ENCODE data around the gene BMPR1A. TPM values are rescaled to one million over a fixed set of nuclear protein-coding genes. Genes with fewer than 3 reads are reported as not detected.

The BMPR1A gene
- total and polyA plus RNA-seq, 2 of the 4 experiments (the other 2 are of a cell fraction): 15.9 to 93.7 TPM

- Histone ChIP-seq H3K27me3 (ENCODE audit: control insufficient read depth, insufficient read depth, low read length) (no peaks in the 10 kb centered on the region), H2AK5ac (ENCODE audit: low read depth, low read length) (no peak overlapping the region), H3K36me3 (ENCODE audit: control insufficient read depth, insufficient read depth, low read length) (peaks cover 9% of the 10 kb centered on the region), H2AFZ (replicated peaks; ENCODE audit: low read length, poor library complexity) (no peak overlapping the region), H3K79me1 (ENCODE audit: low read depth in 1 of 2, low read length in 2 of 2) (peaks cover 1 to 2% of the 10 kb centered on the region in 2 experiments; a peak in 2 of 4 replicates), H3K18ac (ENCODE audit: low read depth, low read length) (no peak overlapping the region), H4K5ac (ENCODE audit: low read depth, low read length) (no peak overlapping the region), H3K4ac (ENCODE audit: low read depth, low read length) (no peak overlapping the region), H3K9me3 (ENCODE audit: control insufficient read depth, insufficient read depth, low read length) (no peaks in the 10 kb centered on the region; the same call in 1 of the 2 replicates), H3K4me3 (ENCODE audit: insufficient read depth, low read depth, low read length) (no peak overlapping the region), H3K4me2 (ENCODE audit: low read depth, low read length) (no peak overlapping the region), H2BK15ac (ENCODE audit: low read depth, low read length) (no peak overlapping the region), H3K4me1 (ENCODE audit: control insufficient read depth, insufficient read depth, low read length) (peaks cover 5% of the 10 kb centered on the region), H3K9me1 (ENCODE audit: insufficient read depth, low read length) (peaks cover 5% of the 10 kb centered on the region; the same call in 1 of the 2 replicates), H2BK20ac (ENCODE audit: low read depth, low read length) (no peak overlapping the region), H3K27ac (ENCODE audit: insufficient read depth, low read length) (no peak overlapping the region), H3K9ac (ENCODE audit: low read depth, low read length) (no peak overlapping the region), H2AK9ac (replicated peaks; ENCODE audit: low read depth, low read length, poor library complexity) (no peak overlapping the region), H4K8ac (ENCODE audit: low read depth in 2 of 2, low read length in 2 of 2) (no peak overlapping the region), H3K14ac (replicated peaks; ENCODE audit: low read depth, low read length) (no peak overlapping the region), H4K20me1 (ENCODE audit: insufficient read depth, low read length) (no peaks in the 10 kb centered on the region), H2BK120ac (ENCODE audit: low read depth, low read length) (no peak overlapping the region), H2BK5ac (ENCODE audit: low read depth, low read length, poor library complexity, severe bottlenecking) (no peak overlapping the region), H4K91ac (ENCODE audit: insufficient read depth, low read depth, low read length) (no peak overlapping the region), H3K56ac (ENCODE audit: extremely low read depth, insufficient read depth, low read length) (no peak overlapping the region), H3K23ac (ENCODE audit: low read depth, low read length) (no peak overlapping the region)
- intact Hi-C loops (cut with micrococcal nuclease): no loop called here
- no CpG with 5 or more reads among the region's 1 CpG for WGBS, 2 experiments (ENCODE audit: extremely low coverage in 2 of 2, insufficient read length in 1 of 2)
- CTCF ChIA-PET: no interaction called here
- DNase-seq: peak; percentile 43
- in situ Hi-C loops (cut with MboI; ENCODE audit: low sequenced_read_pairs): no loop called here
- peak; percentile 46 for ATAC-seq (ENCODE audit: low read depth)
- dilution Hi-C loops (cut with HindIII; ENCODE audit: low sequenced_read_pairs, unreplicated experiment): no loop called here
- no TSS peak for BruUV-seq (replicated peaks)
- POLR2A ChIA-PET (ENCODE audit: unreplicated experiment): no interaction called here
- TF ChIP-seq RCOR1 (IDR thresholded peaks at IDR 0.05; ENCODE audit: insufficient replicate concordance, low read length) (no peak), NFE2L2 (IDR thresholded peaks at IDR 0.05; ENCODE audit: low read depth, low read length) (no peak), CTCF (conservative IDR thresholded peaks at IDR 0.05; ENCODE audit: low read depth, low read length) (no peak), CEBPB (IDR thresholded peaks at IDR 0.05; ENCODE audit: low read depth, low read length) (0 out of 2 replicates have a peak, but pooled peaks have one; percentile 16), USF2 (IDR thresholded peaks at IDR 0.05; ENCODE audit: low read depth, low read length) (no peak)
Observed at GRCh38 chr10:86914734-86915133, 158.3 kb downstream of the BMPR1A start.
